Stimulated activated memory B cell treated with anti-CD40 and anti-IgM and Interleukin-4, amounts not matched to agents 10 μg/mL and 1 μg/mL and 100 μg/mL, for 72 hours (primary cell): ENCODE measurements around the gene TULP4.

Experiments used
- ATAC-seq: fragments of 150-1000 bp; cut with Tn5 transposase; 2 replicates; pipeline ENCODE4 v1.10.0; 2021
- H3K27ac Mint-ChIP-seq: one replicate; pipeline ENCODE4 v1.8.0; 2022; ENCODE audit warnings: mild to moderate bottlenecking, mixed read lengths
- H3K27me3 Mint-ChIP-seq: one replicate; pipeline ENCODE4 v1.8.0; 2022; ENCODE audit warnings: mixed read lengths
- H3K36me3 Mint-ChIP-seq: one replicate; pipeline ENCODE4 v1.8.0; 2022; ENCODE audit warnings: mixed read lengths
- H3K4me1 Mint-ChIP-seq: one replicate; pipeline ENCODE4 v1.8.0; 2022; ENCODE audit warnings: mixed read lengths
- H3K4me3 Mint-ChIP-seq: one replicate; pipeline ENCODE4 v1.8.0; 2022; ENCODE audit warnings: mild to moderate bottlenecking, moderate library complexity, mixed read lengths
- H3K9me3 Mint-ChIP-seq: one replicate; pipeline ENCODE4 v1.8.0; 2022; ENCODE audit warnings: mixed read lengths

Gene TULP4

GRCh38 chr6:158309814-158310213 lies 2.5 kb upstream of the TULP4 start:
- no peak for ATAC-seq
- Mint-ChIP-seq H3K9me3 (no peaks in the 10 kb centered on the region), H3K36me3 (peaks cover 42% of the 10 kb centered on the region), H3K4me1 (peaks cover 37% of the 10 kb centered on the region), H3K27me3 (no peaks in the 10 kb centered on the region), H3K27ac (no peak overlapping the region), H3K4me3 (no peak overlapping the region)

GRCh38 chr6:158311193-158311592 lies 1.1 kb upstream of the TULP4 start:
- H3K4me3 Mint-ChIP-seq = no peak overlapping the region
- no peak overlapping the region for H3K27ac Mint-ChIP-seq
- H3K9me3 Mint-ChIP-seq = peaks cover 3% of the 10 kb centered on the region

GRCh38 chr6:158311626-158312025 lies 639 bp upstream of the TULP4 start:
- Mint-ChIP-seq H3K4me3 (no peak overlapping the region), H3K27ac (no peak overlapping the region), H3K27me3 (no peaks in the 10 kb centered on the region), H3K4me1 (peaks cover 44% of the 10 kb centered on the region), H3K36me3 (peaks cover 55% of the 10 kb centered on the region), H3K9me3 (peaks cover 3% of the 10 kb centered on the region)
- ATAC-seq = no peak

More at GRCh38 chr6:158311193-158311592, 1.1 kb upstream of the TULP4 start:
- peaks cover 44% of the 10 kb centered on the region for H3K4me1 Mint-ChIP-seq
- H3K27me3 Mint-ChIP-seq = no peaks in the 10 kb centered on the region
- no peak for ATAC-seq
- peaks cover 51% of the 10 kb centered on the region for H3K36me3 Mint-ChIP-seq

GRCh38 chr6:158312672-158313397 lies 570 bp downstream of the TULP4 start:
- Mint-ChIP-seq H3K4me3 (no peak overlapping the region), H3K9me3 (peaks cover 3% of the 10 kb centered on the region), H3K4me1 (peaks cover 46% of the 10 kb centered on the region), H3K27me3 (no peaks in the 10 kb centered on the region), H3K36me3 (peaks cover 64% of the 10 kb centered on the region), H3K27ac (peak overlapping the region; percentile 37)
- no peak for ATAC-seq

- peak overlapping the region; percentile 67 for H3K27ac Mint-ChIP-seq
- H3K36me3 Mint-ChIP-seq = peaks cover 64% of the 10 kb centered on the region
- ATAC-seq = peak; percentile 56
- H3K27me3 Mint-ChIP-seq = no peaks in the 10 kb centered on the region
- H3K4me3 Mint-ChIP-seq = peak overlapping the region; percentile 66
- peaks cover 3% of the 10 kb centered on the region for H3K9me3 Mint-ChIP-seq
- peaks cover 58% of the 10 kb centered on the region for H3K4me1 Mint-ChIP-seq
Observed at GRCh38 chr6:158313989-158314388, 1.7 kb downstream of the TULP4 start.

- peaks cover 60% of the 10 kb centered on the region for H3K36me3 Mint-ChIP-seq
- peaks cover 65% of the 10 kb centered on the region for H3K4me1 Mint-ChIP-seq
Observed at GRCh38 chr6:158314737-158315136, 2.5 kb downstream of the TULP4 start.

GRCh38 chr6:158316022-158316421 lies 3.8 kb downstream of the TULP4 start:
- no peak overlapping the region for H3K27ac Mint-ChIP-seq
- no peak overlapping the region for H3K4me3 Mint-ChIP-seq
- H3K9me3 Mint-ChIP-seq = peaks cover 3% of the 10 kb centered on the region
- no peak for ATAC-seq
- H3K4me1 Mint-ChIP-seq = peaks cover 68% of the 10 kb centered on the region
- H3K36me3 Mint-ChIP-seq = peaks cover 56% of the 10 kb centered on the region
- H3K27me3 Mint-ChIP-seq = no peaks in the 10 kb centered on the region

More at GRCh38 chr6:158314737-158315136, 2.5 kb downstream of the TULP4 start:
- no peak for ATAC-seq
- no peak overlapping the region for H3K4me3 Mint-ChIP-seq
- peaks cover 3% of the 10 kb centered on the region for H3K9me3 Mint-ChIP-seq
- no peaks in the 10 kb centered on the region for H3K27me3 Mint-ChIP-seq
- no peak overlapping the region for H3K27ac Mint-ChIP-seq

- no peaks in the 10 kb centered on the region for H3K27me3 Mint-ChIP-seq
- no peak for ATAC-seq
- peaks cover 83% of the 10 kb centered on the region for H3K4me1 Mint-ChIP-seq
- H3K4me3 Mint-ChIP-seq = no peak overlapping the region
- peak overlapping the region; percentile 9 for H3K27ac Mint-ChIP-seq
- peaks cover 18% of the 10 kb centered on the region for H3K36me3 Mint-ChIP-seq
- H3K9me3 Mint-ChIP-seq = no peaks in the 10 kb centered on the region
Observed at GRCh38 chr6:158321960-158322359, 9.7 kb downstream of the TULP4 start.

GRCh38 chr6:158322400-158322723 lies 10.1 kb downstream of the TULP4 start:
- ATAC-seq = no peak
- Mint-ChIP-seq H3K27ac (peak overlapping the region; percentile 9), H3K27me3 (no peaks in the 10 kb centered on the region), H3K36me3 (peaks cover 14% of the 10 kb centered on the region), H3K4me1 (peaks cover 87% of the 10 kb centered on the region), H3K9me3 (no peaks in the 10 kb centered on the region), H3K4me3 (no peak overlapping the region)

GRCh38 chr6:158322724-158323560 lies 10.7 kb downstream of the TULP4 start:
- Mint-ChIP-seq H3K4me3 (no peak overlapping the region), H3K27me3 (no peaks in the 10 kb centered on the region), H3K27ac (peak overlapping the region; percentile 9), H3K9me3 (no peaks in the 10 kb centered on the region), H3K36me3 (peaks cover 13% of the 10 kb centered on the region), H3K4me1 (peaks cover 89% of the 10 kb centered on the region)
- ATAC-seq = peak; percentile 70

GRCh38 chr6:158323561-158323958 lies 11.3 kb downstream of the TULP4 start:
- no peaks in the 10 kb centered on the region for H3K9me3 Mint-ChIP-seq
- H3K4me1 Mint-ChIP-seq = peaks cover 89% of the 10 kb centered on the region
- H3K27me3 Mint-ChIP-seq = no peaks in the 10 kb centered on the region
- H3K36me3 Mint-ChIP-seq = peaks cover 13% of the 10 kb centered on the region
- peak overlapping the region; percentile 9 for H3K27ac Mint-ChIP-seq
- ATAC-seq = peak; percentile 65
- no peak overlapping the region for H3K4me3 Mint-ChIP-seq

GRCh38 chr6:158324136-158324535 lies 11.9 kb downstream of the TULP4 start:
- ATAC-seq = no peak
- Mint-ChIP-seq H3K27me3 (no peaks in the 10 kb centered on the region), H3K27ac (peak overlapping the region; percentile 9), H3K4me1 (peaks cover 89% of the 10 kb centered on the region), H3K4me3 (no peak overlapping the region), H3K36me3 (peaks cover 13% of the 10 kb centered on the region), H3K9me3 (no peaks in the 10 kb centered on the region)

- Mint-ChIP-seq H3K4me1 (peaks cover 82% of the 10 kb centered on the region), H3K27ac (peak overlapping the region; percentile 58), H3K36me3 (peaks cover 11% of the 10 kb centered on the region), H3K27me3 (no peaks in the 10 kb centered on the region), H3K4me3 (no peak overlapping the region), H3K9me3 (peaks cover 2% of the 10 kb centered on the region)
- ATAC-seq = no peak
Observed at GRCh38 chr6:158327211-158327610, 14.9 kb downstream of the TULP4 start.

- H3K27me3 Mint-ChIP-seq = no peaks in the 10 kb centered on the region
- peak overlapping the region; percentile 58 for H3K27ac Mint-ChIP-seq
- H3K9me3 Mint-ChIP-seq = peaks cover 4% of the 10 kb centered on the region
- no peak overlapping the region for H3K4me3 Mint-ChIP-seq
- ATAC-seq = peak; percentile 12
- peaks cover 64% of the 10 kb centered on the region for H3K4me1 Mint-ChIP-seq
- H3K36me3 Mint-ChIP-seq = peaks cover 14% of the 10 kb centered on the region
Observed at GRCh38 chr6:158328952-158329351, 16.7 kb downstream of the TULP4 start.

- peaks cover 4% of the 10 kb centered on the region for H3K9me3 Mint-ChIP-seq
- no peak overlapping the region for H3K4me3 Mint-ChIP-seq
- H3K27ac Mint-ChIP-seq = peak overlapping the region; percentile 58
- peaks cover 14% of the 10 kb centered on the region for H3K36me3 Mint-ChIP-seq
- peaks cover 58% of the 10 kb centered on the region for H3K4me1 Mint-ChIP-seq
- no peak for ATAC-seq
- no peaks in the 10 kb centered on the region for H3K27me3 Mint-ChIP-seq
Observed at GRCh38 chr6:158329531-158329930, 17.3 kb downstream of the TULP4 start.

- H3K4me1 Mint-ChIP-seq = peaks cover 54% of the 10 kb centered on the region
- H3K27ac Mint-ChIP-seq = peak overlapping the region; percentile 45
- peaks cover 4% of the 10 kb centered on the region for H3K9me3 Mint-ChIP-seq
- no peak overlapping the region for H3K4me3 Mint-ChIP-seq
- H3K36me3 Mint-ChIP-seq = peaks cover 14% of the 10 kb centered on the region
- no peaks in the 10 kb centered on the region for H3K27me3 Mint-ChIP-seq
- ATAC-seq = no peak
Observed at GRCh38 chr6:158330016-158330415, 17.8 kb downstream of the TULP4 start.
